Measurements from ENCODE around the gene PRC1.

PRC1 gene

GRCh38 chr15:90989040-90989768 is 5.1 kb downstream of the PRC1 start:
- no peak for DNase-seq

- DNase-seq, result no peak
Measured at GRCh38 chr15:90988296-90988695, 6.0 kb downstream of the PRC1 start.

- no peak for DNase-seq
Measured at GRCh38 chr15:90987561-90988141, 6.7 kb downstream of the PRC1 start.

DNA sequence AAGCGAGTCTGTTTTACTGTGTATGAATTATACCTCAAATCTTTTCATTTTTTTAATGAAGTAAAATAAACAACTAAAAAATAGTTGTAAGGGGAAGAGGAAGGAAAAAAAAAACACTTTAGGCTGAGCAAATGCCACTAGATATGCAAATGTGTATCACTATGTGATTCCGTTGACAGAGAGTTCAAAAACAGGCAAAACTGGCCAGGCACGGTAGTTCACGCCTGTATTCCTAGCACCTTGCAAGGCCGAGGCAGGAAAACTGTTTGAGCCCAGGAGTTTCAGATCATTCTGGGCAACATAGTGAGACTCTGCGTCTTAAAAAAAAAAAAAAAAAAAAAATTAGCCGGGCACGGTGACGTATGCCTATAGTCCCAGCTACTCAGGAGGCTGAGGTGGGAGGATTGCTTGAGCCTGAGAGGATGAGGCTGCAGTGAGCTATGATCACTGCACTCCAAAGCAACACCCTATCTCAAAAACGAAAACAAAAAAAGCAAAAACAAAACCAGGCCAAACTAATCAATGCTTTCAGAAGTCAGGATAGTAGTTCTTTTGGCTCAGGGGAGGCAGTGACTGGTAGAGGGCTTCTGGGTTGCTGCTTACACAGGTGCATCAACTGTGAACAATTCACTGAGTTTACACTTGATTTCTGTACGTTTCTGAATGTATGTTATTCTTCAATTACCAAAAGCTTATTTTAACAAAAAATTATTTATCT is 7.4 kb downstream of the PRC1 start:
- no peak for DNase-seq

DNA sequence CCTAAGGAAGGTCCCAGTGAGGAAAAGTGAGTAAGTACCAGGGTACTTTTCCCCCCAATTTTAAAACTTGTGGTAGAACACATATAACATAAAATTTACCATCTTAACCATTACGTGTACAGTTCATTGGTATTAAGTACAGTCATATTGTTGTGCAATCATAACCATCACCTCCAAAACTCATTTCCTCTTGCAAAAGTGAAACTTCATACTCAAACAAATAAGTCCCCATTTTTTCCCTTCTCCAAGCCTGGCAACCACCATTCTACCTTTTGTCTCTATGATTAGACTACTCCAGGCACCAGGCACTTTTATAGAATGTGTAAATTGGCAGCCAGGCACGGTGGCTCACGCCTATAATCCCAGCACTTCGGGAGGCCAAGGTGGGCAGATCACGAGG is 12.2 kb downstream of the PRC1 start:
- no peak for DNase-seq

- DNase-seq, result no peak
Measured at GRCh38 chr15:90981681-90982080, 12.7 kb downstream of the PRC1 start.

GRCh38 chr15:90979582-90979981 is 14.8 kb downstream of the PRC1 start:
- no peak for DNase-seq

GRCh38 chr15:90974216-90974615 is 20.1 kb downstream of the PRC1 start:
- DNase-seq, result no peak

GRCh38 chr15:90972133-90972532 is 22.2 kb downstream of the PRC1 start:
- DNase-seq, result no peak

GRCh38 chr15:90970274-90970673 is 24.1 kb downstream of the PRC1 start:
- DNase-seq, result no peak

DNA sequence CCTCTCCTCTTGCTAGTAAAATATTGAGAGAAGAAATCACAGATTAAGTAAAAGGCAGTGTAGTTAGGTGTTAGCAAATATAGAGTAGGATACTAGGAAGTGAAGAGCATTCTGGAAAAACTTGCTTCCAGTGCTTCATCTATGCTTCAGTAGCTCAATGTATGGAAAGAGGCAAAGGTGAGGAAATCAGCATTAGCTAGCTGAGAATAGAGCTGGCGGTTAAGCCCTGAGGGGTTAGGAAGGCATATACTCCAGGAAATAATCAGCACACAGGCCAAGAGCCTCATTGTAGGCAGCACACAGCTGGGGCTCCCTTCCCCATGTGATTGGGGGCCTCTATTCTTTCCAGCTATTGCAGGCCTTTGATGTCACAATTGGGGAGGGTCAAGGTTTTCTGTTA is 25.9 kb downstream of the PRC1 start:
- no peak for DNase-seq

DNA sequence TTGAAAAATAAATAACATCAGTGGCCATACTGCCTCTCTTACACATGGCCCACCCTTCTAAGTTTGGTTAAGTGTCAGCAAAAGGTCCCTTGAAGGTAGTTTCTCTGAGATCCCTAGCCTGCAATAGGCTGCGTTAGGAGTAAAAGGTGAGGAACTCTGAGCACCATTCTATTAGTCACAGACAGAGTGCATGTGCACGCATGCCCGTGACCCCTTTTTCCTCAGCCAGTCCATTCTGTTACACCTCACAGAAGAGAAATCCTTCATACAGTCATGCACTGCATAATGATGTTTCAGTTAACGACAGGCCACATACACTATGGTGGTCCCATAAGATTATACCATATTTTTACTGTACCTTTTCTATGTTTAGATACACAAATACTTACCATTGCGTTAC is 27.1 kb downstream of the PRC1 start:
- no peak for DNase-seq

GRCh38 chr15:90966262-90966661 is 28.1 kb downstream of the PRC1 start:
- no peak for DNase-seq

GRCh38 chr15:90962021-90962420 is 32.3 kb downstream of the PRC1 start:
- DNase-seq, result no peak

GRCh38 chr15:90960298-90961091 is 33.8 kb downstream of the PRC1 start:
- DNase-seq, result no peak

- DNase-seq, result no peak
Measured at GRCh38 chr15:90959894-90960293, 34.4 kb downstream of the PRC1 start.

- DNase-seq, result no peak
Measured at GRCh38 chr15:90959028-90959595, 35.2 kb downstream of the PRC1 start.

- no peak for DNase-seq
Measured at GRCh38 chr15:90957791-90958190, 36.5 kb downstream of the PRC1 start.

- DNase-seq, result no peak
Measured at GRCh38 chr15:90957031-90957790, 37.1 kb downstream of the PRC1 start.

GRCh38 chr15:90956274-90957030 is 37.9 kb downstream of the PRC1 start:
- peak; percentile 22 for DNase-seq

DNA sequence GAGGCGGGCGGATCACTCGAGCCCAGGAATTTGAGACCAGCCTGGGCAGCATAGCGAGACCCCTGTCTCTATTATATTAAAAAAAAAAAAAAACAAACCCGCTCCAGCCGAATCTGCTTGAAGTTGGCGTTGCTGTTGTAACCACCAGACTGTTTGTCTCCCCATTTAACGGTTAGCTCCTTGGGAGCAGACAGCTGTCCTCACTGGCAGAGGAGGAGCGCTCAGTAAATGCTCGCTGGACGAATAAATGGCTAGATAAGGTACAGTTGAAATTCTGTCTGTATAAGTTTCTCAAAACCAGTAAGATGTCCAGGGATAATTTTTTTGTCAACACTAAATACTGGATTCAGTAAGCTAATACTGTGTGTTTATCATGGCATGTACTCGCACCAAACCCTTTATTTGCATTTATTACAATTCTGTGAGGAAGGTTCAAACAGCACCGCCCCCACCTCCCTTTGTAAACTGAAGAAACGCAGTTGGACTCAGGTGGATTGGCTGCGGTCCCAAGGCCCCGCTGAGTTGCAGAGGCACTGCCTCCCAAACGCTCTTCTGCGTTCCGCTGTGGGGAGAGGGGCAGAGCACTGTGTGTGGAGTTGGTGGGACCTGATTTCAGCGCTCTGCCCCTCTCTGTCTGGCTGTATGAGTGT is 38.6 kb downstream of the PRC1 start:
- DNase-seq, result no peak

Data from central memory CD4-positive, alpha-beta T cell (primary cell).